Endothelial cell of umbilical vein (primary cell): ENCODE results near the gene WDFY2.

Source experiments
- EZH2 ChIP-seq: IDR thresholded peaks from 2 replicates; pipeline ENCODE4 v1.6.1; 2012; ENCODE audit warnings: borderline replicate concordance, low read depth, mild to moderate bottlenecking, moderate library complexity, low read length, inconsistent platforms; ENCODE audit not compliant: severe bottlenecking
- POLR2AphosphoS5 ChIP-seq: IDR thresholded peaks from 2 replicates; pipeline ENCODE4 v1.6.1; 2012; ENCODE audit warnings: low read depth, mild to moderate bottlenecking, control low read depth, low read length, moderate library complexity; ENCODE audit not compliant: insufficient read depth

DNA sequence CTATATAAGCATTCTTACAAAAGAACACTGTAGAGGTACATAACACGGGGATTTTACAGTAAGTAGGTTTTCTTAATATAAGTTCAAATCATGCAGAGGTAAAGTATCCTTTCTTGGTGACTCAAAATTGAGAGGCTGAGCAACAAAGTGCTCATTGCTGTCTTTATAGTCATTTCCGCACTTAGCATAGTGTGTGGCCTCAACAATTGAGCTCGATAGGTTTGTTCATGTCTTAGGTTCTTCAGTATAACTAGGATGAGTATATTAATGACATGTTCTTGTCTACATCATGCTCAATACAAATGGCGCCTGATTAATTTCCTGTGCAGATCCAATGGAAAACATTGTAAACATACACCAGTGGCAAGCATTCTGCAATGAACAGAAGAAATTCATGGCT is 1.4 kb downstream of the WDFY2 start:
- TF ChIP-seq EZH2 (no peak), POLR2AphosphoS5 (no peak)
